Activated CD4-positive, alpha-beta T cell treated with anti-CD3 and anti-CD28 coated beads, Interleukin-2, amount 50 U/mL, for 24 hours (primary cell): ENCODE results near the gene GHRH.

ENCODE experiments used
- DNase-seq, 2 donors: peaks; one replicate each; pipeline ENCODE4 v3.0.0-alpha.2; 2020; ENCODE audit warnings: low read depth in 1 of 2, low spot score in 1 of 2

The GHRH gene

GRCh38 chr20:37261714-37262113 is at the start of gene GHRH:
GHRH (minus strand) TSS chr20:37261814; CDS start chr20:37256889, 4,925 bp downstream.
- no peak for DNase-seq

- no peak for DNase-seq
Observed at GRCh38 chr20:37310951-37311350, 49.3 kb upstream of the GHRH start.

GRCh38 chr20:37309936-37310590 is 48.4 kb upstream of the GHRH start:
- DNase-seq: no peak

GRCh38 chr20:37309290-37309689 is 47.7 kb upstream of the GHRH start:
- DNase-seq: no peak

- no peak for DNase-seq
Observed at GRCh38 chr20:37308086-37309050, 46.8 kb upstream of the GHRH start.

GRCh38 chr20:37305839-37306238 is 44.2 kb upstream of the GHRH start:
- no peak for DNase-seq

- DNase-seq: no peak
Observed at GRCh38 chr20:37305079-37305478, 43.5 kb upstream of the GHRH start.

- DNase-seq: no peak
Observed at GRCh38 chr20:37303637-37304036, 42.0 kb upstream of the GHRH start.

- DNase-seq: no peak
Observed at GRCh38 chr20:37302981-37303380, 41.4 kb upstream of the GHRH start.

- DNase-seq: no peak
Observed at GRCh38 chr20:37301558-37301957, 39.9 kb upstream of the GHRH start.

- no peak for DNase-seq
Observed at GRCh38 chr20:37301120-37301519, 39.5 kb upstream of the GHRH start.

GRCh38 chr20:37299718-37300528 is 38.3 kb upstream of the GHRH start:
- DNase-seq: no peak

GRCh38 chr20:37298190-37298939 is 36.8 kb upstream of the GHRH start:
- no peak for DNase-seq

- no peak for DNase-seq
Observed at GRCh38 chr20:37297066-37297736, 35.6 kb upstream of the GHRH start.

GRCh38 chr20:37296371-37296770 is 34.8 kb upstream of the GHRH start:
- DNase-seq: no peak

GRCh38 chr20:37295595-37295994 is 34.0 kb upstream of the GHRH start:
- no peak for DNase-seq

GRCh38 chr20:37295001-37295400 is 33.4 kb upstream of the GHRH start:
- no peak for DNase-seq

GRCh38 chr20:37294262-37294981 is 32.8 kb upstream of the GHRH start:
- no peak for DNase-seq

GRCh38 chr20:37293301-37293943 is 31.8 kb upstream of the GHRH start:
- DNase-seq: no peak
